IPS DF 4.7 (cell line): Measurements from ENCODE around the gene RMC1.
"Not testable (repeated sequence)": the region's sequence is repeated elsewhere in the genome, so short reads cannot be mapped to it uniquely, and the experiment has no call there.

Experiments
- DNase-seq: peaks from one replicate; pipeline ENCODE4 v3.0.0-alpha.2; 2013; ENCODE audit warnings: low spot score; ENCODE audit errors: extremely low read depth

Gene RMC1

DNA sequence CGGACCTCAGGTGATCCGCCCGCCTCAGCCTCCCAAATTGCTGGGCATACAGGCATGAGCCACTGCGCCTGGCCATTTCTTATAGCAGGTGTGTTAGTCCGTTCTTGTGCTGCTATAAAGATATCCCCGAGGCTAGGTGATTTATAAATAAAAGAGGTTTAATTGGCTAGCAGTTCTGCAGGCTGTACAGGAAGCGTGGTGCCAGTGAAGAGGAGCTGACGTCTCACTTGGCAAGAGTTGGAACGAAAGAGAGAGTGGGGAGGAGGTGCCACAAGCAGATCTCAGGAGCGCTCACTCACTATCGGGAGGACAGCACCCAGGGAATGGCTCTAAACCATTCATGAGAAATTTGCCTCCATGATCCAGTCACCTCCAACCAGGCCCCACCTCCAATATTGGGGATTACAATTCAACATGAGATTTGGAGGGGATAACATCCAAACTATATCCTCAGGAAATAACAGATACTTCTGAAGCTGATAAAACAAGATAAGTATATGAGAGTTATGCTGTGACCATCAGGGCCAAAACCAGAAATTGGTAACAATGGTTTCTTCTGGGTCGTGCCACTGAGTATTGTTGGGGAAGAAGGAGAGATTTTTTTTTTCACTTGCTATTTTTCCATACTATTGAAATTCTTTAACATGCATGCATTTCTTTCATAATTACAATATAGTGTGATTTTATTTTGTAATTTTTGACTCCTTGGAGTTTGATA lies 7.4 kb upstream of the RMC1 start:
- DNase-seq: no peak

GRCh38 chr18:23498117-23498516 lies 5.2 kb upstream of the RMC1 start:
- DNase-seq: no peak

GRCh38 chr18:23498877-23499276 lies 4.4 kb upstream of the RMC1 start:
- peak; percentile 28 for DNase-seq

GRCh38 chr18:23499291-23499781 lies 4.0 kb upstream of the RMC1 start:
- DNase-seq: no peak

GRCh38 chr18:23501626-23502025 lies 1.7 kb upstream of the RMC1 start:
- no peak for DNase-seq

DNA sequence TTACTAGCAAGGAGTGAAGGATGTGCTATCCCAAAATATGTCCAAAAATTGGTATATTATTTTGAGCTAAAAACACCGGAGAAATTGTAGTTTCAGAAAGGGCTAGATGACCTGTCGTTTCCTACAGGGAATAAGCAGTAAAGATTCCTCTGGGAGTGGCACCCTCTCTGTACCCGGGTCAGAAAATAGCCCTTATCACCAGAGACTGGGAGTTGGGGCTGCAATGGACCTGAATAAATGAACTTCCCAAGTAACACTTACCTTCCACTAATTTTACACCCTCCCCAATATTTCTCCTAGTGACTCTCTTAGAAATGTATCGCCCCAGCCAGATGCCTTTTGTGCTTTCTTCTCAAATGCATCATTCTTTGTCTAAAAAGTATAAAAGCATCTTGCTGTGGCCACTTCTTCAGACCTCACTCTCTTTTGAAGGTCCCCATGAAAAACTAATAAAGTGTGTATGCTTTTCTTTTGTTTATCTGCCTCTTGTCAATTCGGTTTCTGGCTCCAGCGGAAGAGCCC lies 734 bp upstream of the RMC1 start:
- no peak for DNase-seq

DNA sequence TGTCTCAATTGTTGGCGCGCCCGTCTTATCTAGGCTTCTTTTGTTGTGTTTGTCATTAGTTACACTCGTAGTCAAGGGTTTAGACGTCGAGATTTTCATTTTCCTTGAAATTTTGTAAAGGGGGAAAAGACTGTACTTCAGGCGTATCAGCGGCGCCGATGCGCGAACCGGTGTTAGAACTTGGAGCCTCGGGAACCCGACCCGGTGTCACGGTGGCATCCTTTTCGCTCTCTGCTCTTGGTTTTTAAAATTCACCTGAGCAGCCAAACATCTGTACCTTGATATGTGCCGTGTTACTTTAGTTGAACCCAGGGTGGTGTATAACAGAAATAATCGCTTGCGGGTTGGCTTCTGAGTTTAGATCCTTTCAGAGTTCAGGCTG lies 643 bp downstream of the RMC1 start:
- no peak for DNase-seq

DNA sequence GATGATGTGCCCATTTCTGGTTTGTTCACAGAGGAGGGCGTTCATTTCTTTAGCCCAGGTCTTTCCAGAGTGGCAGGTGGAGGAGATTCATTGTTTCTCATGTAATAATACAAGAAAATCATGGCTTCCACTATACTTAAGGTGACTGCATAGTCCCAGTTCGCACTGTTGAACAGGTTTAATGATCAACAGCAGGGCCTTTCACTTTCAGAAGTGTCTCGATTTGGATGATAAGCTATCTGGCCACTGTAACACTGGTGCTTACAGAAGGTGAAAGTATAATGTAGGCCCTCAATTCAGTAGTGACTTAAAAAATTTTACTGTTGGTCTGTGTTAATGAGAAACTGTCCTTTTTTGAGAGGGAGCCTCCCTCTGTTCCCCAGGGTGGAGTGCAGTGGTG lies 1.4 kb downstream of the RMC1 start:
- no peak for DNase-seq

DNA sequence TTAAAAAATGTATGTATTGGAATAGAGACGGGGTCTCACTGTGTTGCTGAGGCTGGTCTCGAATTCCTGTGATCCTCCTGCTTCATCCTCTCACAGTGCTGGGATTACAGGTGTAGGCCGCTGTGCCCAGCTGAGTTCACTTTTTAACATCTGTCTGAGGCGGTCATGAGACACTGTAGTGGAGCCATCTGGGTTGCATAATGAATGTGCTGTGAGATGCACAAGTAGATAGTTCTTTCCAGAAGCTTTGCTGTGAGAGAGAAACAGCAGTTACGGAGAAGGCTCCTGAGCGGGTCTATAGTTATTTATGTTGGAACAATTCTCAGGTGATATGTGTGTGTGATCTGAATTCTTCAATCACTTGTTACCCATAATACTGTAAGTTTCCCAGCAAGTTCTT lies 3.1 kb downstream of the RMC1 start:
- DNase-seq: no peak

GRCh38 chr18:23510923-23511322 lies 7.6 kb downstream of the RMC1 start:
- DNase-seq: not testable (repeated sequence)

DNA sequence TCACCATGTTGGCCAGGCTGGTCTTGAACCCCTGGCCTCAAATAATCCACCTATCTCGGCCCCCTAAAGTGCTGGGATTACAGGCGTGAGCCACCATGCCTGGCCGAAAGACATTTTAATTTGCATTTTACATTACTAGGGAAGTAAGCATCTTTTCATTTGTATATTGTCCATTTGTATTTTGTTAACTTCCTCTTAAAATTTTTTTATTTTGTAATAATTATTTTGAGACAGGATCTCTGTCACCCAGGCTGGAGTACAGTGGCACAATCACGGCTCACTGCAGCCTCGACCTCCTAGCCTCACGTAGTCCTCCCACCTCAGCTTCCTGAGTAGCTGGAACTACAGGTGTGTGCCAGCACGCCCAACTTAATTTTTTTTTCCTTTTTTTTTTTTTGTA lies 8.9 kb downstream of the RMC1 start:
- not testable (repeated sequence) for DNase-seq

DNA sequence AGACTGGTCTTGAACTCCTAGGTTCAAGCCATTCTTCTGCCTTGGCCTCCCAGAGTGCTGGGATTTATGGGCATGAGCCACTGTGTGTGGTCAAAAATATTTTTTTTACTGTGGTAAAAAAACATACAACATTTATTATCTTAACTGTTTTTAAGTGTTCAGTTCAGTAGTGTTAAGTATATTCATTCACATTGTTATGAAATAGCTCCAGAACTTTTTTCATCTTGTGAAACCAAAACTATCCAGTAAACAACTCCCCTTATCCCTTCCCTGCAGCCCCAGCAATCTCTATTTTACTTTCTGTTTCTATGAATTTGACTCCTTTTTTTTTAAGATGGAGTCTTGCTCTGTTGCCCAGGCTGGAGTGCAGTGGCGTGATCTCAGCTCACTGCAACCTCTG lies 9.3 kb downstream of the RMC1 start:
- no peak for DNase-seq

DNA sequence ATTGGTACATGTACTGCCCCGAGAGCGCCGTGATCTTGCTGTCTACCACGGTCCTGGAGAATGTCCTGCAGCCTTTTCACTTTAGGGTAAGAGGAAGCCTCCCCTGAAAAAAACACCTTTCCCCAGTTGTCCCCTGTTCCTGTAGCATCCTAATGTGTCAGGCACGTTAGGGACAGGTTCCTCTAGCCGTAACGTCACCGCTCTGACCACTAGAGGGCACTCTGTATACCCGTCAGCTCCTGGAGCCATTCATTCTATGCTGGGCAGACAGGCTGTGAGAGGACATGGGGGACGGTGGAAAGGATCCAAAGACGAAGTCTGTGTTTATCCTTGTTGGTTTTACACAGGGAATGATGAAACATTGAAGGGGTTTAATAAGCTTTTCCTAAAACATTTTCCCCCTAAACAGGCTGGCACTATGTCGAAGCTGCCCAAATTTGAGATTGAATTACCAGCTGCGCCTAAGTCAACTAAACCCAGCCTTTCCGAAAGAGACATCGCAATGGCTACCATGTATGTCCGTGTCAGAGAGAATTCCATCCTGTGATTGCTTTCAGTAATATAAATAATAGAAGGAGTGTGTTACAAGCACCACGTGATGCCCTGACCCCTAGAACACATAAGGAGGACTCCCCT lies 12.7 kb downstream of the RMC1 start:
- DNase-seq: peak; percentile 68

- no peak for DNase-seq
Measured at GRCh38 chr18:23519734-23520133, 16.4 kb downstream of the RMC1 start.

DNA sequence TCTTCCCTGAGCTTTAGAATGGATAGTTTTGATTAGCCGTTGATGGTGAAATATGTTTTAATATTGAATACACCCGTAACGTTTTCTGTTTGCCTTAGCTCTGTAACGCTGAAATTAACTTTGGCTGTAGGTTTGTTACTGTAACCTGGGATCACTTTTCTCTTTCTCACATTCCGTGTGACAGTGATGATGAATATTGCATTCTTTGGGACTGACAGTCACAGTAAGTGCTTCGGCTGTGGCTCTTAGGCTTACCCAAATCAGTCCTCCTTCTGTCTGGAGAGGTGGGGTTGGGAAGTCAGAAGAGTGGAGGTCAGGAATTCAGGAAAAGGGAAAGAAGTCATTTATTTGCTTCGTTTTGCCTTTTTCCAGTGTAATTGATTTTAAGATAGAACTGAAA lies 18.0 kb downstream of the RMC1 start:
- DNase-seq: no peak

DNA sequence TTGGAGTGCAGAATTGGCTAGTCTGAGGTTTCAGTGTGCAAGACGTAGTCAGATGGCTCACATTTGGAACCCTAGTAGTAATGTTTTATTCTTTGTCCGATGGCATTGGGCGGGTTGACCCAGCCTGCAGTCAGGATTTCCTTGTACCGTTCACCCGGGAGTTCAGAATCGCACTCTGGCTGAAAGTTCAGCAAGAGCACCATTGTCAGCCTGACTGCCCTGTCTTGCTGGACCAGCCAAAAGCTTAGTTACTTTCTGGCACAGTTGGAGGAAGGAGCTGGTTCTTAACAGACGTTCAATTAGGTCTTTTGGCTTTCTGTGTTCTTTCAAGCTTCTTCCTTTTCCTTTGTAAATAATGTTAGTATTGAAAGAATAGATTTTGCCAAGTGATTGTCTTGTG lies 18.6 kb downstream of the RMC1 start:
- no peak for DNase-seq

DNA sequence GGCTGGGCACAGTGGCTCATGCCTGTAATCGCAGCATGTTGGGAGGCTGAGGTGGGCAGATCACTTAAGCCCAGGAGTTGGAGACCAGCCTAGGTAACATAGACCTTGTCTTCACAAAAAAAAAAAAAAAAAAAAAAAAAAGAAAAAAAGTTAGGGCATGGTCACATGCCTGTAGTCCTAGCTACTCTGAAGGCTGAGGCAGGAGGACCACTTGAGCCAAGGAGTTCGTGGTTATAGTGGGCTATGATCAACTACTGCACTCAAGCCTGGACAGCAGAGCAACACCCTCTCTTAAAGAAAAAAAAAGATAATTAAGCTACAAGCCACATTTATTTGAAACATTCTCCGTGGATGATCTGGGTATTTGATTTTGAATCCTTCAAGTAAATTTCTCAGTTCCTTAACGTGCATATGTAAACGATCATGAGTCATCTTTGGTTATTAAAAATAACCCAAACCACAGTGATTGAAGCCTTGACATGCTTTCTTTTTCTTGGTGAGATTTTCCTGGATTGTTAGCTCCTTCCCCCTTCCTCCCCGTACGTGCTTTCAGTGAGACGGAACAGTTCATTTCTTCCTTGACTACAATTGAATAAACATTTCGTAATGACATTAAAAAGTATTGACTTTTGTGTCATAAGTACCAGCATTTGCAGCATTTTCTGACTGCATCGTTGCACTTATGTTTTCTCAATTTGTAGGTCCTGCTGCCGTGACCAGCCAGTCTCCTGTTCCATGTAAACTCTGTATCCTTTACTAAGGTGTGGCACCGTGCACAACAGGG lies 20.3 kb downstream of the RMC1 start:
- no peak for DNase-seq

GRCh38 chr18:23524213-23524707 lies 20.9 kb downstream of the RMC1 start:
- DNase-seq: no peak

- DNase-seq: no peak
Measured at GRCh38 chr18:23526501-23527063, 23.3 kb downstream of the RMC1 start.

GRCh38 chr18:23528580-23529472 lies 25.5 kb downstream of the RMC1 start:
- no peak for DNase-seq

GRCh38 chr18:23529604-23530003 lies 26.3 kb downstream of the RMC1 start:
- no peak for DNase-seq
